ENCODE data around the gene JUP.

Gene JUP

DNA sequence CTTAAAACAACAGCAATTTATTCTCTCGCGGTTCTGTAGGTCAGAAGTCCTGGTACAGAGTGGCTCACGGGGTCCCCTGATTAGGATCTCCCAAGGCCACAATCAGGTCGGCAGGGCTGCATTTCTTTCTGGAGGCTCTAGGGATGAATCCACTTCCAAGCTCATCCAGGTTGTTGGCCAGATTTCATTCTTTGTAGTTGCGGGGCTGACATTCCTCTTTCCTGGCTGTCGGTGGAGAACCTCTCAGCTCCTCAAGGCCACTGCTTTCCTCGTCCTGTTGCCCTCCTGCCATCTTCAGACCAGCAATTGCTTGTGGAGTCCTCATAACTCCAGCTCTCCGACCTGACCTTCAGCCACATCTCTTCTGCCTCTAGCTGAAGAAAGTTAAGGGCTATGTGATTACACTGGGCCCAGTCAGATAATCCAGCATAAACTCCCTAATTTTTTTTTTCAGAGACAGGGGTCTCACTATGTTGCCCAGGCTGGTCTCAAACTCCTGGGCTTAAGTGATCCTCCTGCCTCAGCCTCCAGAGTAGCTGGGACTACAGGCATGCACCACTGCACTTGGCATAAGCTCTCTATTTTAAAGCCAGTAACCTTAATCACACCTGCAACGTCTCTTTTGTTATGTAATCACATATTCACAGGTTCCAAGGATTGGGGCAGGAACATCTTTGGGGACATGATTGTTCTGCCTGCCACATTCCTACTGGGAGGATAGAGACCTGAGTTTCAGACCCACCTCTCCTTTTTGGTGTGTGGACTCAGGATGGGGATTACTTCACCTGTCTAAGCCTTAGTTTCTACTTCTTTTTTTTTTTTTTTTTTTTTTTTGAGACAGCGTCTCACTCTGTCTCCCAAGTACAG, 78.5 kb downstream of the JUP start:
- no peak for TF ChIP-seq CTCF (conservative IDR thresholded peaks at IDR 0.05)
- no peak overlapping the region for H3K27ac ChIP-seq

- H3K27ac ChIP-seq: no peak overlapping the region
- TF ChIP-seq CTCF (conservative IDR thresholded peaks at IDR 0.05): no peak
These were observed 81.1 kb downstream of the JUP start for GRCh38 chr17:41705271-41705991.
